Mucosa of descending colon (tissue), 3 donors: ENCODE results near the gene RAET1E. TPM values are rescaled to one million over a fixed set of nuclear protein-coding genes. Genes with fewer than 3 reads are reported as not detected.

ENCODE experiments used
- ATAC-seq: fragments of 200-7000 bp; cut with Tn5 transposase; one replicate; pipeline ENCODE4 v1.9.1; 2020; ENCODE audit warnings: mild to moderate bottlenecking, moderate library complexity
- DNase-seq, 3 donors: peaks; one replicate each; pipeline ENCODE4 v3.0.0-alpha.2; 2020
- H3K36me3 ChIP-seq: fragments of 200-600 bp; one replicate; pipeline ENCODE4 v1.8.0; 2021; ENCODE audit warnings: low read depth, mild to moderate bottlenecking
- H3K4me1 ChIP-seq: fragments of 200-600 bp; one replicate; pipeline ENCODE4 v1.8.0; 2021; ENCODE audit warnings: low read depth, mild to moderate bottlenecking
- H3K4me3 ChIP-seq: fragments of 200-600 bp; one replicate; pipeline ENCODE4 v1.8.0; 2021; ENCODE audit warnings: mild to moderate bottlenecking
- H3K9me3 ChIP-seq: fragments of 200-600 bp; one replicate; pipeline ENCODE4 v1.8.0; 2021; ENCODE audit warnings: mild to moderate bottlenecking
- CTCF ChIP-seq: fragments of 200-600 bp; IDR thresholded peaks from one replicate; pipeline ENCODE4 v1.8.0; 2022; ENCODE audit warnings: antibody characterized with exemption, mild to moderate bottlenecking
- intact Hi-C, 2 donors: fragments of 100-400 bp; cut with DNase I in 1 of 2; cut with micrococcal nuclease in 1 of 2; formaldehyde crosslinking; loops; one replicate each; pipeline versions ENCODE4 v1.11.0 to v1.11.1; 2022; cut with DNase I, micrococcal nuclease
- total RNA-seq, 3 donors: library from RNA; stranded (reverse); fragmentation: NEBNext Ultra II Directional in 2 of 3; extraction: Animal tissue kit (Norgen Biotek cat#: 25700) in 2 of 3; gene quantifications; one replicate each; pipeline versions ENCODE4 v1.2.1 to v1.2.4, GENCODE V29; 2021 to 2023
- donor health status: DM: no; HTN: no; CAD: no; lungs with moderate emphysema.
- donor health status: DM: no; HTN: no; CAD: no.
- donor health status: DM: no; HTN: yes; CAD: no.

The RAET1E gene
- total RNA-seq, 3 donors from 2014 or later, result 0.16 to 0.58 TPM; not detected in 1

- Histone ChIP-seq H3K36me3 (no peaks in the 10 kb centered on the region), H3K9me3 (no peaks in the 10 kb centered on the region), H3K4me3 (no peak overlapping the region), H3K4me1 (peaks cover 10% of the 10 kb centered on the region)
- ATAC-seq (no peak), DNase-seq (no peak)
- intact Hi-C loops, result loop anchor here in 1 of 2 donors (2.0 kb wide), 1 partner anchor 81 kb away; no protein-coding TSS in a partner anchor
- TF ChIP-seq CTCF, result no peak
Observed at GRCh38 chr6:149935668-149936067, 37.8 kb upstream of the RAET1E start.

- no peak for TF ChIP-seq CTCF
- intact Hi-C loops, result loop anchor here in 1 of 2 donors (2.0 kb wide), 1 partner anchor 82 kb away; no protein-coding TSS in a partner anchor
- no peaks in the 10 kb centered on the region for H3K9me3 ChIP-seq
- ATAC-seq (no peak), DNase-seq (no peak)
- H3K36me3 ChIP-seq, result no peaks in the 10 kb centered on the region
- peaks cover 10% of the 10 kb centered on the region for H3K4me1 ChIP-seq
- no peak overlapping the region for H3K4me3 ChIP-seq
Observed at GRCh38 chr6:149935246-149935645, 37.3 kb upstream of the RAET1E start.

- TF ChIP-seq CTCF, result peak; percentile 61
- no peaks in the 10 kb centered on the region for H3K9me3 ChIP-seq
- no peak overlapping the region for H3K4me3 ChIP-seq
- intact Hi-C loops, result loop anchor here (2.0 to 5.0 kb wide), 2 partner anchors 82 to 83 kb away; no protein-coding TSS in a partner anchor
- no peaks in the 10 kb centered on the region for H3K36me3 ChIP-seq
- DNase-seq (peak in 1 of 3 donors; percentile 91), ATAC-seq (peak; percentile 78)
- H3K4me1 ChIP-seq, result peaks cover 10% of the 10 kb centered on the region
Observed at GRCh38 chr6:149934249-149935156, 36.6 kb upstream of the RAET1E start.

GRCh38 chr6:149933461-149933860, 35.5 kb upstream of the RAET1E start:
- intact Hi-C loops, result loop anchor here in 1 of 2 donors (5.0 kb wide), 1 partner anchor 84 kb away; no protein-coding TSS in a partner anchor
- Histone ChIP-seq H3K36me3 (no peaks in the 10 kb centered on the region), H3K4me1 (peaks cover 4% of the 10 kb centered on the region), H3K4me3 (no peak overlapping the region), H3K9me3 (no peaks in the 10 kb centered on the region)
- no peak for TF ChIP-seq CTCF
- no peak for DNase-seq
- no peak for ATAC-seq

- intact Hi-C loops, result loop anchor here in 1 of 2 donors (5.0 kb wide), 1 partner anchor 84 kb away; no protein-coding TSS in a partner anchor
- Histone ChIP-seq H3K4me1 (no peaks in the 10 kb centered on the region), H3K36me3 (no peaks in the 10 kb centered on the region), H3K9me3 (no peaks in the 10 kb centered on the region), H3K4me3 (no peak overlapping the region)
- TF ChIP-seq CTCF, result no peak
- ATAC-seq, result no peak
- no peak for DNase-seq
Observed at GRCh38 chr6:149933036-149933435, 35.1 kb upstream of the RAET1E start.
